NCI-H2029 treated with DMSO at 0.1 percent for 48 hours (cell line): ENCODE measurements around the gene TENM4.
"Not testable (repeated sequence)": the region's sequence is repeated elsewhere in the genome, so short reads cannot be mapped to it uniquely, and the experiment has no call there.

Experiments used
- DNase-seq: peaks from one replicate; lab custom pipeline; 2025; lab: John Stamatoyannopoulos, UW

The TENM4 gene

DNA sequence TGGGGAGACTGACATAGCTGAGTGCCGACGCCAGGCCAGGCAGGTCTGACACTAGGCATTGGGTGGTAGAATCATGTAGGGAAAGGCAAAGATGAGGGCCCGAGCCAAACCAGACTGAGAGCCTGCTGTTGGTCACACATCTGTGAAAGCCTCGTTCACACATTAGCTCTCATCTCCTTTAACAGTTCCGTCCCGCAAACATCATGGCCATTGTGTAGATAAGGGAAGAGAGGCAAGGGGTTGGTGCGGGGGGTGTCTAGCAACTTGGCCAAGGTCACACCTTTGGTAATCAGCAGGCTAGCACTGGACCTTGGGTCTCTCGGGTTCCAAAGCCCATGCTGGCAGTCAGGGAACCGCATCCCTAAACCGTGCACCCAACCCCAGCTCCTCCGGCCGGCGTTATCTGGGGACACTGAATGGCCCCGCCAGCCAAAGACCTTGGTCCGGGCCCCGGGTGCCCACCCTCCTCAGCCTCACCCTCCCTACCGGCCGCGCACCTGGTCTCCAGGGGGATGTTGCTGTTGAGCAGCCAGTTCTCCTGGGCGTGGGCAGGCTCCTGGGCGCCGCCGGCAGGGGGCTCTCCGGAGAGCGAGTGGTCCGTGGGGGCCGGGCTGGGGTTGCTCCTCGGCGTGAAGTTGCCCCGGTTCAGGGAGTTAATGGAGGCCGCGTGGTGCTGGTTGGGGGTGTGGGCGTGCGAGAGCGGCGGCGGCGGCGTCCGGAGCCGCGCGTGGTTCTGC lies 537.9 kb downstream of the TENM4 start:
- no peak for DNase-seq

DNA sequence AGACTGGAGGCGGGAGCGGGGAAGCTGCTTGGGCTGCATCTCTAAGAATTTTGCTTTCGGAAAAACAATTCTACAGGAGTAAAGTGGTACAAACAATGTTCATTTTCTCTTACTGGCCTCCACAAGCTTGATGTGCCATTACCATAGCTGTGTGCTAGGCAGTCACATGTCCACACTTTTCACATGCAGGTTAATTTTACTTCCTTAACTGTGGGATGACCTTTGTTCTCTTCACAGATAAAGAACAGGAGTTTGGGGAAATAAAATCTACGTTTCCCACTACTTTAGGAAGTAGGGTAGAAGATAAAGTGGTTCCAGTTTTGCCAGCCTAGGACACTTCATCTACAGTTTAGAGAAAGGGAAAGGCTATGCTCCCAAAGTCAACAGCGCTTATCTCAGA lies 539.0 kb downstream of the TENM4 start:
- no peak for DNase-seq

DNA sequence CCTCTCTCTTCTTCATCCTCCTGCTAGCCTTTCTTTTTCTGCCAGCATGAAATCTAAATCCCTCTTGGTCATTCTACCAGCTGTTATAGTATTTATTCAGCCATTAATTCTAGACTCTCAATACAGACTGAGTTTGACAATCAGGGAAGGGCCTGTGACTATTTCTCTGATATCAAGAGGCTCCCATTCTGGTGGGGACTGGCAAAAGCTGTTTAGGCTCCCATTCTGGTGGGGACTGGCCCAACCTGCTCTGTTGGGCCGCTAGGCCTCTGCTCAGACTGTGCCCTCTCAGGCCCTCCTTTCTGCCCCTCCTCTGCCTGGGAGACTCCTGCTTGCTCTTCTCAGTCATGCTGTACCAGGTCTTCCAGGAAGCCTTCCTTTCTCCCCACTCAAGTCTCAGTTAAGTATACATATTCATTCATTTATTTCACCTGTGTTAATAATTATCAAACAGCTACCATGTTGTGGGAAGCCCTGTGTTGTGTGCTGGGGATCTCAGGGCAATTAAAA lies 542.5 kb downstream of the TENM4 start:
- no peak for DNase-seq

DNA sequence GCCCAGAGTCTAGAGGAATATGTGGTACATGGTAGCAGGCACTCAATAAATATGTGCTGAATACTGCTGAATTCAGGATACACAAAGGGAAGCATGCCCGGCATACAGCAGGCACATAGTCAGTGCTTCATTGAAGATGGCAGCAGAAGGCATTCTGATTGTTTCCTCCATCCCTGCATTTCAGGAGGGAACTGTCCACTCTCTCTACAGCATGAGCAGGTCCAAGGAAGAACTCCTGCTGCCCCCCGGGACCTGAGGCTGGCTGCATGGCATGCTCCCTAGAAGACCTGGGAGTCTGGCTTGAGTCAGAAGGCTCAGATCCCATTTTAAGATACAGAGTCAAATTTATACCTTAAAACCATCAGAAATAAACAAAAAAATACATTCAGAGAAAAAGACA lies 546.8 kb downstream of the TENM4 start:
- no peak for DNase-seq

DNA sequence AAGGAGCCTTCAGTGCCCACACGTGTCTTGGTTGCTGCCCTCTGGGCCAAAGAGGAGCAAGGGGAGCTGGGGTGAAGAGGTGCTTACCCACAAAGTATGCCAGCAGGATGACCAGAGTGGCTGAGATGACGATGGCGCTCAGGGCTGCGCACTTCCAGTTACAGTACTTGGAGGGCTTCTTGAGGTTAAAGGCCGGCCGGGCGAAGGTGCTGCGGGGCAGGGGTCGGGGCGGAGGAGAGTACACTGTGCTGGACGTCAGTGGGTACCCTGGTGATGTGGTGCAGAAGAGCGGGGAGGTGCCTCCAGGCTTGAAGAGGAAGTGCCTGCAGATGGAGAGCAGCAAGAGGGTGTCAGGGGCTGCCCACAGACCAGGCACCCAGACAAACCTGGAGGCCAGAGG lies 551.1 kb downstream of the TENM4 start:
- no peak for DNase-seq

DNA sequence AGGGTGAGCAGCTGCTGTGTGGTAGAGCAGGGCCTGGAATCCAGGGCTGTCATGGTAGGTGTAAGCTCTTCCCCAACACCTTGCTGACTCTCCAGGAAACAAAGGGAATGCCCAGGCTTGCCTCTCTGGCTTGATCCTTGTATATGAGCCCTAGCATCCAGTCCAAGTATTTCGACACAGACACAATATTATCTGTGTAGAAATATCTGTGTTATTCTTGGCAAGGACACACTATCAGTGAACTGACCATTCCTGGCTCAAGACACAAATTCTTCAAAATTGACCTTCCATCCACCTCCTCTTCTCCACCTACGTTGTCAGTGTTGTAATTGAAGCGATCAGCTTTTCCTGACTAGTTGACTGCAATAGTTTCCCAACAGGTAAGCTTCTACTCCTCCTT lies 554.2 kb downstream of the TENM4 start:
- DNase-seq = no peak

DNA sequence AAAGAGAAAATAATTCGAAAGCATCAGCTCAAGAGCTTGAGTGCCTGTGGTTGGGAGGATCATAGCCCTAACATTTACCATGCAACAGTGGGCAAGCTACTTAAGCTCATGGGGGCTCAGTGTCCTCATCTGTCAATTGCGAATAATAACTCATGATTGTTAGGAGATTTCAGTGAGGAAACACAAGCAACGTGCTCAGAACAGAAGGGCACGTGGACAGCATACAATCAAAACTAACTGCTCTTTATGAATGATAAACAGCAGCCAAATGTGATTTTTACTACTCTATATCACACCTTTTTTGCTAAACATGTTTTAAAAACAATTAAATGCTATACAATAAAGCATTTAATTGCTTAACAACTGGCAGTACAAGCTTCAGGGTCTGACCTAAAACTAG lies 556.1 kb downstream of the TENM4 start:
- no peak for DNase-seq

DNA sequence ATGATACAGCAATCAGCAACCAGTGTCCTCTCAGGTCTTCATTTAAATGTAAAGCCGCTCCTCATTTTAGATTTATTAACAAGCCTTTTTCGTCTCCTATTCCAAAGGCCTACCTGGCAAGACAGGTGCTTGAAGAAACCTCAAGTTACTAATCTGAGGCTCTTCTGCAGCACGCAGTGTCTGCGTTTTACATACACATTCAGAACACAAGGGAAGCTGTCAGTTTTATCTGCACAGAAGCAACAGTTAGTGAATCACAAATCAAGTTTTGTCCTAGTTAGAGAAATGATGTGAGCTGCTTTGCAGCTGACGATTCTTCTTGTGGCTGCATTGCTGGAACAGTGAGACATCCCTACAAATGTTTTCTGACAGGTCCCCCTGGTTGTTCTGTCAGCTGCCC lies 557.3 kb downstream of the TENM4 start:
- no peak for DNase-seq

DNA sequence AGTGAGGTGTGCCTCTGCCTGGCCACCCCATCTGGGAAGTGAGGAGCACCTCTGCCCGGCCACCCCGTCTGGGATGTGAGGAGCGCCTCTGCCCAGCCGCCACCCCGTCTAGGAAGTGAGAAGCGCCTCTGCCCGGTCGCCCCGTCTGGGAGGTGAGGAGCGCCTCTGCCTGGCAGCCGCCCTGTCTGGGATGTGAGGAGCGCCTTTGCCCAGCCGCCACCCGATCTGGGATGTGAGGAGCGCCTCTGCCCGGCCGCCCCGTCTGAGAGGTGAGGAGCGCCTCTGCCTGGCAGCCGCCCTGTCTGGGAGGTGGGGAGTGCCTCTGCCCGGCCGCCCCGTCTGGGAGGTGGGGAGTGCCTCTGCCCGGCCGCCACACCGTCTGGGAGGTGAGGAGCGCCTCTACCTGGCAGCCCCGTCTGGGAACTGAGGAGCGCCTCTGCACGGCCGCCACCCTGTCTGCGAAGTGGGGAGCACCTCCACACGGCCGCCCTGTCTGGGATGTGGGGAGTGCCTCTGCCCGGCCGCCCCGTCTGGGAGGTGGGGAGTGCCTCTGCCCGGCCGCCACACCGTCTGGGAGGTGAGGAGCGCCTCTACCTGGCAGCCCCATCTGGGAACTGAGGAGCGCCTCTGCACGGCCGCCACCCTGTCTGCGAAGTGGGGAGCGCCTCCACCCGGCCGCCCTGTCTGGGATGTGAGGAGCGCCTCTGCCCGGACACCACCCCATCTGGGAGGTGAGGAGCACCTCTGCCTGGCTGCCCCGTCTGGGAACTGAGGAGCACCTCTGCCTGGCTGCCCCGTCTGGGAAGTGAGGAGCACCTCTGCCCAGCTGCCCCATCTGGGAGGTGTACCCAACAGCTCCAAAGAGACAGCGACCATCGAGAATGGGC lies 561.5 kb downstream of the TENM4 start:
- not testable (repeated sequence) for DNase-seq

DNA sequence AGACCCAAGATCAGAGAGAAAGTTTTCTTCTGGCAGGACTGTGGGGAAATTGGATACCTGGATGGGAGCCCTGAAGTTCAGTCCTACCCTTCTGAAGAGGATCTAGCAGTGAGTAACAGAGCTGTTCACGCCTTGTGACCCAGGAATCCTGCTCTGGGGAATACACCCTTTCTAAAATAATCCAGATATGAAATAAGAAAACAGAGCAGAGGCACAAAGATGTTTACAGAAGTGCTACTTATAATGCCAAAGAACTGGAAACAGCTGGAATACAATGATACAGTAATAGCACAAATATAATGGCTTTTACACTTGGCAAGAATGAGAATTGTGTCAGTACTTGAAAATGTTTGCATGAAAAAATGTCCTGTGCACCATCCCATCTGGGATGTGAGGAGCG lies 562.2 kb downstream of the TENM4 start:
- DNase-seq = no peak

DNA sequence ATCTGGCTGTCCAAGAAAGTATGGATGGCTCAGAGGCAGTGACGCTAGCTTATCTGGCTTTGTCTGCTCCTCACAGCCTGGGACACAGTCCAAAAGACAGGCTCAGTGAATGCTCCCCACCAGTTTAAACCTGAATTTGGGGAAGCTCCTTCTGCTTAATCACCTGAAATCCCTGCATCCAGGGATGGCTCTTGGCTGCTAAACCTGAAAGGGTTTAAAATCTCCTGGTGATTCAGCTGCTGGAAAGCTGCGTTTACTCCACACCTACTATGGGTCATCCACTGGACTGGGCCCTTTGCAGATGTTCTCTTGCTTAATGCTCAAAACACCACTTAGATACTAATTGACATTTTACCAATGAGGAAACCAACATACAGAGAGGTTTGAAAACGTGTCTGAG lies 564.2 kb downstream of the TENM4 start:
- DNase-seq = no peak

DNA sequence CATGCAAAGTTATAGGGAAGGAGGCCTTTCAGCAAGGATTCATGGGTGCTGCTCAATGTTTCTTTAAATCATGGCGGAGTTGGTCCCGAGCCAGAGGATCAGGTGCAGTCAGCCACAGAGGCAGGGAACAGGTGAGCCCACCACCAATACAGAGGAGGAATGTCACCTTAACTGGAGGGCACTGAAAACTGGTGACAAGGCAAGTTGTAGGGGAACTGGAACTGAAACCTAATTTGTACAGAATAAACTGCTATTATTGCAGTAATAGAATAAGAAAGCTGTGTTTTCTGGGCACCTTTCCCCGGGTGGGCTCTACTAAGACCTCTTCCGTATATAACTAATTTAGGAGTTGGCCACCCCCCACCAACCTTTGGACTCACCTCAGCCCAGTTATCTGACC lies 570.2 kb downstream of the TENM4 start:
- DNase-seq = no peak

DNA sequence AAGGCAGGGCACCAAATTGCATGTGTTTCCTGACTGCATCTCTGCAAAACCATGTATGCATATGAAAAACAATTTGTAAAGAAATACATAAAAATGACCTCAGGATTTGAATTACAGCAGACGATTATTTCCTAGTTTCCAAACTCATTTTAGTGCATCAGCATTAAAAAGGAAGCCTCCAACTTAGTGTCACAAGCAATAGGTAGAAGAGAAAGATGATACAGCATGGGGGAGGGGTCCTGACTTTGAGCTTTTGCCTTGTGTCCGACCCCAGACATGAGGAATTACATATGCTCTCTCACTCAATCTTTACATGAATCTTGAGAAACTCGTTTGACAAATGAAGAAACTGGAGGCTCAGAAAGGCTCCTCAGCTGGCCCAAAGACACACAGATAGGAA lies 571.5 kb downstream of the TENM4 start:
- DNase-seq = no peak

DNA sequence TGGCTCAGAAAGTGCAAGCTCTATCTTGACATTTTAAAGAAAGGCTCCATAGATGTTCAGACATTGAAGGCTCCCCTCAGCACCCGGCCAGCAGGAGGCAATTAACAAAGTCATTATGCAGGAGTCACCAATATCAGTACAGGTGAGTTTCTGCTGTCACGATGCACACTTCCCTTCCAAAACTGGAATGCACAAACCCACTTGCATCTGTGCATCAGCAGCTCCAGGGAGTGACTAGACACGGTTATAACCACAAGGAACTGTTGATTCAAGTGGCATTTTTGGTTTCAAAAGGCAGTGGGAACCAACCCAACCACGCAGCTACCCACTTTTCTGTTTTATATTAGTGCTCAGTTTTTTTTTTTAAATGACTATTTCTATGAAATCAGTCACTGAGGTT lies 572.3 kb downstream of the TENM4 start:
- no peak for DNase-seq

DNA sequence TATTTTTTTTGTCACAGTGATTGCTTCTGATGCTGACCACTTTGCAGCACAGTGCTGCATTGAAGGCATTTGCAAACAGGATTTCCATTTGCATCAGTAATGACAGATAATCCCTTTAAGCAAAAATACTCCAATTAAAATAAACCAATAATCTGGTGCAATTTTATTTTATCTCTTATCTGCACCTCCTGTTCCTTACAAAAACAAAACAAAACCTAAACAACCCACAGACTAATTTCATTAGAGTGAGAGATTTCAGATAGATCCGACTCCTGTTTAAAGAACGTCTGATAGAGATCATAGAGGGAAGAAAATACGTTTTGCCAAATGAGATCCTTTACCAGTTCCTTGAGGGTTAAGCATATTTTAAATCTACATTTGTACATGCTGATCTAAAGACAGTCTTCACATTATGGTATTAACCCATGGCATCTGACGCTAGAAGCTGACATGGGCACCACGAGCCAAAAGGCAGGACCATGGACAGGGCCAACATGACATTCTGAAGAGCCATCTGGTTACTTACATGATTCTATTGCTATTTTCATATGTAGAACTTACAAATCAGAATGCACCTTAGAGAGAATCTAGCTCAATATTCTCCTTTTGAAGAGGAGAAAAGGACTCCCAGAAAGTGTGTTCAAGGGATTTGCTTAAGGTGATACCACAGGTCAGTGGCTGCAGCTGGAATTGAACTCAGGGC lies 580.0 kb downstream of the TENM4 start:
- DNase-seq = no peak

DNA sequence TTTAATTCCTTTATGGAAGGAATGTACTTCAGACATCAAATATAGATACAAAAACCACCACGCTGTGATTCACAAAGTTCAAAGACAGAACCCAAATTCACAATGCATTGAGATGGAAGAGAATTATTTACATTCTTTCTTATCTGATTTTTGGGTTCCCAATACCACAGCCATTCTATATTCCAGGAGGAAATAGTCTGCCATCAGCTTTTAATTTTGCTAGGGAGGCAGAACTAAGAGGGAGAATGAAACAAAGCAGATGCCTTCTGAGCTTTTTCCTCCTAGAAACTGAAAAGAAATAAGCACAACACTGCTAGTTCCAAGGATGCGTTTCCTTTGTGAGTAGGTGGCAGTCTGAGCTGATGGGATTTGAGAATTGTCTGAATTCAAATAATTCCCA lies 583.1 kb downstream of the TENM4 start:
- no peak for DNase-seq

DNA sequence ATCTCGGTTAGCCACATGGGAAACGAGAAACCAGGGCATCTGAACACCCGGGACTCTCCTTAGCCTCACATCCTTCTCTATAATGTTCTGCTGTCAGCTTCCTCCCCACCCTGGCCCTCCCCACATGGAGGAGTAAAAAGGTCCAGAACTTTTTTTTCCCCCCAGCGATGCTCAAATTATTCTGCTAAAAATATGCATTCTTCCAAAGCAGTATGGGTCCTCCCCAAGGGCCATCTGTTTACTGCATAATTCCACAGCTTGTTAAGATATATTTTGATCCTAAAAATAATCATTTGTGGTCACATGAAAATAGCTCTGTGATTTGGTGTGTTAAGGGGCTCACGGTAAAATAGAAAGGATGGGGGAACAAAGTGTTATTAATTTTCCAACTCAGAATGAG lies 584.6 kb downstream of the TENM4 start:
- DNase-seq = no peak

DNA sequence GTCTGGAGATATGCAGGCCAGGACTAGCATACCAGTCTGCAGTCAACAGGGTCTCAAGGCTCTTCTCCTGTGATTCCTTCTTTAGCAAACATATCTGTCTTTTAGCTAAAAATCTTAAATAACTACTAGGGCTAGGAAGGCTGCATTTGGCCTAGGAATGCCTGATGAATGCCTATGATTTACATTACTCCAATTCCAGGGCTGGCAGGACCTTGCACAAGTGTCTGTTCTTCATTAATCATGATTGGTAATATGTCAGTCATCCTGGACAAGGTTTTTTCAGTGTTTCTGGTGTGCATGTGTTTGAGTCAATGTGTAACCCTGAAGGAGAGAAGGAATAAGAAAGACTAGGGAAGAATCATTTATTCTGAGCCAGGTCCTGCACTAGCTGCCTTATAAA lies 585.7 kb downstream of the TENM4 start:
- DNase-seq = no peak

DNA sequence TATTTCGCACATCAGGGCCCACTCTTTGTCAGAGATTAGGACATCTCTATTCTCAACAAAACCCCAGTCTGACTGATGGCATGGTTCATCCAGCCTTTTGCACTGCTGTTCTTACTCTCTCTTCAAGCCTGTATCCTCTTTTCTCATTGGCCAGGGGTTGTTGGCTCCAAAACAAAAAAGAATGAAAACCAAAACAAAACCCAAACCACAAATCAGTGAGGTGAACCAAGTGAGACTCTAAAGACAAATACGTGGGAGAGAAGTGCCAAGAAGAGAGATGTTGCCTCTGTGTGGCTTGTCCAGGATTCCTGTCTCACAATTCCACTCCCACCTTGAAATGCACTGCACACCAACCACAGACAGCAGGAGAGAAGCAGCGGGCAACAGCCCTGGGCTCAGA lies 587.3 kb downstream of the TENM4 start:
- no peak for DNase-seq

DNA sequence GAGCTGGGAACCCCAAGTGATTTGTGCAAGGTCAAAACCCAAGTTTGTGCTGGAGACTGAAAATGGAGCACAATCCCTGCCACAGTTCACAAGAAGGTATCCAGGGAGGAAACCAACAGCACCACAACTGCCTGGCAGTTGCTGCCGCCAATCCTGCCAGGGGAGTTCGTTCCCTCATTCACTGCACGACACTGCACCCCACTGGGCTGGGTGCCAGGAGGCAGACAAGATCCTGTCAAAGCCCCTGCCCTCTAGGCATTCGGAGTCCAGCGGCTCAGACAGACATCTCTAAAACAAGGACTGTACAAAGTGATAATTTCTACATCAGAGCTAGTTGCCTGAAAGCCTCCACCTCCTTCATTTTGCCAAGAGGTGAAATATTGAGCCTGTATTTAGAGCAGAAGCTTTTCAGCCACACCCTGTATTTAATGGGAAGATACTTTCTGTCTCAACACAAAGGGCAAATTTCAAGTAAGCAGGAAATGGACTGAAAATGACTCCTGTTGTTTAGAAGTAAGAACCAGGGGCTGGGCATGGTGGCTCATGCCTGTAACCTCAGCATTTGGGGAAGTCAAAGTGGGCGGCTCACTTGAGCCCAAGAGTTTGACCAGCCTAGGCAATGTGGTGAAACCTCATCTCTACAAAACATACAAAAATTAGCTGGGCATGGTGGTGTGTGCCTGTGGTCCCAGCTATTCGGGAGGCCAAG lies 588.8 kb downstream of the TENM4 start:
- no peak for DNase-seq

DNA sequence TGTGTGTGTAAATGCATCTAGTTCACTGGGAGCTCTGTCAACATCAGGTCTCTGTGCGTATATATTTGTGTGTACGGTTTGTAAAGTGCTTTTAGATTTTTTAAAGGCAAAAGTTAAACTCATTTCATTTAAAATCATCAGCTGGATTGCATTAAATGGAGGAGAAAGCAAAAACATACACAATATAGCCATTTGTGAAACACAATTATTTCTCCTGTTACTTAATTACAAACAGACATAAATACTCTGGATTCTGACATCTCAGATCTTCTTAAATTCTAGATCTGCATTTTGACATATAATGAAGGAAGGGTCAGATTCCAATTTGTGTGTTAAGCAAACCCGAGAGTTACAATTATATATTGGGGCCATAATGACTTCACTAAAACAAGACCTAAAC lies 590.8 kb downstream of the TENM4 start:
- no peak for DNase-seq

DNA sequence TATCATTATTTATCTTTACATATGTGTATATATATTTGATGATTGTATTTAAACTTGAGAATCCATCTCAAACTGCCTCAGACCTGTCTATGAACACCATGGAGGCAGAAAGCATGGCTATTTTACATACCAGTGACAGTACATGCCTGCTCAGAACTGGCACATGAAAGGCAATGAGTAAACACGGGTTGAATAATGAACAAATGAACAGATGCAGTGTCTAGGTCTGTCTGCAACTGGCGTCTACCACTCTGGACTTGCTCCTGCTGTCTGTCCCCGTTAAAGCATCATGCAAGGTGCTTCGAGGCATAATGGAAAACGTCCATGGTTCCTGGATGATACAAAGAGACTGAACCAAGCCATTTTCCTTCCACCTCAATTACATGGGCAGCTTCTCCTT lies 594.6 kb downstream of the TENM4 start:
- no peak for DNase-seq
